Measurements from ENCODE around the gene MAP6. TPM values are rescaled to one million over a fixed set of nuclear protein-coding genes. Genes with fewer than 3 reads are reported as not detected.

The MAP6 gene
- polyA plus RNA-seq, 1 donor (not counting 4 experiments of a cell fraction or from before 2014, with no cell fraction given), result 1.7 TPM

DNA sequence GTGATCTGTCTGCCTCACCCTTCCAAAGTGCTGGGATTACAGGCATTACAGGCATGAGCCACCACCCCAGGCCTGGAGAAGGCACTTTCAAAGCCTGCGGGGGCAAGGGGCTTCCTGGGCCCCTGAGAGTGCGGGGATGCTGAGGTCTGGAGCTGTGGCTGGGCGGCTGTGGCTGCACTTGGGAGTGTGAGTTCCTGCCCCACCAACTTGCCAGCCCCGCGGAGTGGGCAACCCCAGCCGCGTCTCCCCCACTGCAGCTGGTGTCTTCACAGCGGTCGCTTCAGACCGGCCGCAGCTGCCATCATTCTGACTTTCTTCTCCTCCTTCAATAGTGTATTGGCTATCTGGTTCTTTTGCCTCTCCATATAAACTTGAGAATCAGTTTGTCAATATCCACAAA lies 10.7 kb upstream of the MAP6 start:
- no peak for TF ChIP-seq CTCF (optimal IDR thresholded peaks at IDR 0.05 in 1 of 3, IDR thresholded peaks at IDR 0.05 in 1 of 3, conservative IDR thresholded peaks at IDR 0.05 in 1 of 3; ENCODE audit: extremely low read depth in 1 of 3, insufficient read depth in 2 of 3, low read length in 3 of 3)
- no peak for TF ChIP-seq EZH2 (IDR thresholded peaks at IDR 0.05; ENCODE audit: low read length)
- Histone ChIP-seq H3K79me2 (ENCODE audit: control insufficient read depth, insufficient read depth, low read length) (no peaks in the 10 kb centered on the region), H4K20me1 (ENCODE audit: control insufficient read depth, extremely low read depth, insufficient read depth, low read length) (no peaks in the 10 kb centered on the region), H3K4me1 (ENCODE audit: control insufficient read depth, extremely low read depth, insufficient read depth, low read length) (no peaks in the 10 kb centered on the region), H3K4me3 (ENCODE audit: control insufficient read depth in 2 of 3, extremely low read depth in 1 of 3, insufficient read depth in 2 of 3, low read depth in 1 of 3, low read length in 3 of 3) (no peak overlapping the region), H3K9me1 (ENCODE audit: control insufficient read depth, extremely low read depth, insufficient read depth, low read length) (no peaks in the 10 kb centered on the region), H3K4me2 (ENCODE audit: control insufficient read depth, extremely low read depth, insufficient read depth, low read depth, low read length) (no peak overlapping the region), H3K9ac (ENCODE audit: control insufficient read depth, extremely low read depth, insufficient read depth, low read length) (no peak overlapping the region), H3K27me3 (ENCODE audit: control insufficient read depth, extremely low read depth, insufficient read depth, low read length) (no peaks in the 10 kb centered on the region), H3K27ac (ENCODE audit: control insufficient read depth, insufficient read depth, low read length) (no peak overlapping the region), H3K36me3 (ENCODE audit: control insufficient read depth in 2 of 2, extremely low read depth in 1 of 2, insufficient read depth in 2 of 2, low read length in 2 of 2) (no peaks in the 10 kb centered on the region), H2AFZ (ENCODE audit: control insufficient read depth, low read length) (no peak overlapping the region), H3K9me3 (ENCODE audit: control insufficient read depth, low read depth, low read length) (no peaks in the 10 kb centered on the region)
- DNase-seq (ENCODE audit: low read depth, low spot score), result no peak
- no peak for FAIRE-seq
- dilution Hi-C loops (cut with MboI; ENCODE audit: extremely low pct_ligation_motif_present, low sequenced_read_pairs), result no loop called here

DNA sequence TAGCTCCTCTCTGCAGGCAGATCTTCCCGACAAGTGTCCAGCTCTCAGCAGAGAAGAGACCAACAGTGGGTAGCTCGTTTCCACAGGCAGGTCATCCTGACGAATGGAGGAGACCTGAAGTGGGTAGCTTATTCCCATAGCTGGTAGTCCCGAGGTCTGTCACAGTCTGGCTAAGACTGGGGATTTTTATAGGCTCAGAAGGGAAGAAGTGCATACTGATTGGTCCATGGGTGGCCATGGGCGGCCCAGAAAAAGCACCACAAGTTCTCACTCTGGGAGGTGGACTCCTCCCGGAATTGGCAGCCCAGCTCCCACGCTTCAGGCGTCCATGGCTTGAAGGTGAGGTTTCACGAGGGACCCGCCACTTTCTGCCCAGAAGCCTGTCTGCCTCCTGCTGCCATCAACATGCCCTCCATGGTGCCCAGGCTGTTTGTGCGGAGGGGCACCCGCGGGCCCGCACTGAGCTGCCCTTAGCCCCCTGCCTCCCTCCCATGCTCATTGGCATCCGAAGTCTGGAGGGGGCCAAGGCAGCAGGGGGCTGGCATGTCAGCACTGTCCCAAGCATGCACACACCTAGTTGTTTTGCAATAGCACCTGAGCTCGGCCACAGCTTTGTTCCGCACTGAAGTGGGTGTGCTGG lies 9.9 kb upstream of the MAP6 start:
- DNase-seq (ENCODE audit: low read depth, low spot score) (no peak), FAIRE-seq (no peak)
- no peaks in the 10 kb centered on the region for H3K4me1 ChIP-seq (ENCODE audit: control insufficient read depth, extremely low read depth, insufficient read depth, low read length)
- H3K27ac ChIP-seq (ENCODE audit: control insufficient read depth, insufficient read depth, low read length), result no peak overlapping the region
- no peaks in the 10 kb centered on the region for H3K9me3 ChIP-seq (ENCODE audit: control insufficient read depth, low read depth, low read length)
- TF ChIP-seq CTCF (optimal IDR thresholded peaks at IDR 0.05 in 1 of 3, IDR thresholded peaks at IDR 0.05 in 1 of 3, conservative IDR thresholded peaks at IDR 0.05 in 1 of 3; ENCODE audit: extremely low read depth in 1 of 3, insufficient read depth in 2 of 3, low read length in 3 of 3) (no peak), EZH2 (IDR thresholded peaks at IDR 0.05; ENCODE audit: low read length) (no peak)
- no peaks in the 10 kb centered on the region for H4K20me1 ChIP-seq (ENCODE audit: control insufficient read depth, extremely low read depth, insufficient read depth, low read length)
- H3K9ac ChIP-seq (ENCODE audit: control insufficient read depth, extremely low read depth, insufficient read depth, low read length), result no peak overlapping the region
- H3K27me3 ChIP-seq (ENCODE audit: control insufficient read depth, extremely low read depth, insufficient read depth, low read length), result no peaks in the 10 kb centered on the region
- H3K79me2 ChIP-seq (ENCODE audit: control insufficient read depth, insufficient read depth, low read length), result no peaks in the 10 kb centered on the region
- no peaks in the 10 kb centered on the region for H3K36me3 ChIP-seq (ENCODE audit: control insufficient read depth in 2 of 2, extremely low read depth in 1 of 2, insufficient read depth in 2 of 2, low read length in 2 of 2)
- H3K4me2 ChIP-seq (ENCODE audit: control insufficient read depth, extremely low read depth, insufficient read depth, low read depth, low read length), result no peak overlapping the region
- H3K9me1 ChIP-seq (ENCODE audit: control insufficient read depth, extremely low read depth, insufficient read depth, low read length), result no peaks in the 10 kb centered on the region
- dilution Hi-C loops (cut with MboI; ENCODE audit: extremely low pct_ligation_motif_present, low sequenced_read_pairs), result no loop called here
- H3K4me3 ChIP-seq (ENCODE audit: control insufficient read depth in 2 of 3, extremely low read depth in 1 of 3, insufficient read depth in 2 of 3, low read depth in 1 of 3, low read length in 3 of 3), result no peak overlapping the region
- no peak overlapping the region for H2AFZ ChIP-seq (ENCODE audit: control insufficient read depth, low read length)

Measured in keratinocyte (primary cell).